GF-D8 (cell line): Measurements from ENCODE around the gene CEP68.
A peak's percentile ranks its signal among the peaks of the same experiment; 100 is the strongest.
"Not testable (repeated sequence)": the region's sequence is repeated elsewhere in the genome, so short reads cannot be mapped to it uniquely, and the experiment has no call there.

ENCODE experiments used
- DNase-seq: peaks from one replicate; lab custom pipeline; 2025; lab: John Stamatoyannopoulos, UW

CEP68 gene

GRCh38 chr2:65056215-65057053 lies at the start of gene CEP68:
Gene CEP68, plus strand, starts transcription at chr2:65056416. Its CDS starts 13,029 bp downstream, at chr2:65069445.
- DNase-seq: peak; percentile 93

GRCh38 chr2:65013776-65014175 lies 42.4 kb upstream of the CEP68 start:
- DNase-seq: no peak

- DNase-seq: no peak
Observed at GRCh38 chr2:65015731-65016130, 40.5 kb upstream of the CEP68 start.

- no peak for DNase-seq
Observed at GRCh38 chr2:65016789-65017188, 39.4 kb upstream of the CEP68 start.

- peak; percentile 92 for DNase-seq
Observed at GRCh38 chr2:65017335-65017734, 38.9 kb upstream of the CEP68 start.

- peak; percentile 96 for DNase-seq
Observed at GRCh38 chr2:65018141-65018582, 38.1 kb upstream of the CEP68 start.

GRCh38 chr2:65019010-65019409 lies 37.2 kb upstream of the CEP68 start:
- DNase-seq: no peak

GRCh38 chr2:65019675-65020195 lies 36.5 kb upstream of the CEP68 start:
- DNase-seq: no peak

- DNase-seq: not testable (repeated sequence)
Observed at GRCh38 chr2:65020251-65020650, 36.0 kb upstream of the CEP68 start.

- DNase-seq: no peak
Observed at GRCh38 chr2:65020943-65021528, 35.2 kb upstream of the CEP68 start.

GRCh38 chr2:65021709-65022108 lies 34.5 kb upstream of the CEP68 start:
- DNase-seq: no peak

- no peak for DNase-seq
Observed at GRCh38 chr2:65022189-65022588, 34.0 kb upstream of the CEP68 start.

- no peak for DNase-seq
Observed at GRCh38 chr2:65023742-65024141, 32.5 kb upstream of the CEP68 start.

GRCh38 chr2:65024149-65024829 lies 31.9 kb upstream of the CEP68 start:
- DNase-seq: no peak

- DNase-seq: peak; percentile 58
Observed at GRCh38 chr2:65025453-65026123, 30.6 kb upstream of the CEP68 start.

GRCh38 chr2:65026154-65026553 lies 30.1 kb upstream of the CEP68 start:
- no peak for DNase-seq

GRCh38 chr2:65026704-65027464 lies 29.3 kb upstream of the CEP68 start:
- no peak for DNase-seq

- no peak for DNase-seq
Observed at GRCh38 chr2:65027616-65028244, 28.5 kb upstream of the CEP68 start.

- DNase-seq: no peak
Observed at GRCh38 chr2:65030476-65031332, 25.5 kb upstream of the CEP68 start.
